HG03139 (cell line): Measurements from ENCODE around the gene DRAM1.
A peak's percentile ranks its signal among the peaks of the same experiment; 100 is the strongest.

Experiments used
- ATAC-seq: cut with Tn5 transposase; IDR thresholded peaks from one replicate; pipeline ENCODE4 v1.9.1; 2021; ENCODE audit not compliant: unreplicated experiment

The DRAM1 gene

GRCh38 chr12:101939306-101939705 is 61.9 kb downstream of the DRAM1 start:
- no peak for ATAC-seq

- peak; percentile 33 for ATAC-seq
Measured at GRCh38 chr12:101939856-101940265, 62.5 kb downstream of the DRAM1 start.

GRCh38 chr12:101940400-101940950 is 63.1 kb downstream of the DRAM1 start:
- ATAC-seq, result no peak

GRCh38 chr12:101941306-101942249 is 64.2 kb downstream of the DRAM1 start:
- peak; percentile 76 for ATAC-seq

GRCh38 chr12:101942250-101942605 is 64.8 kb downstream of the DRAM1 start:
- ATAC-seq, result no peak

- ATAC-seq, result no peak
Measured at GRCh38 chr12:101945369-101946232, 68.2 kb downstream of the DRAM1 start.

GRCh38 chr12:101946233-101946611 is 68.8 kb downstream of the DRAM1 start:
- ATAC-seq, result no peak

- no peak for ATAC-seq
Measured at GRCh38 chr12:101947316-101947715, 69.9 kb downstream of the DRAM1 start.

- no peak for ATAC-seq
Measured at GRCh38 chr12:101948365-101948764, 71.0 kb downstream of the DRAM1 start.

- ATAC-seq, result no peak
Measured at GRCh38 chr12:101951002-101951670, 73.8 kb downstream of the DRAM1 start.

GRCh38 chr12:101954113-101954512 is 76.7 kb downstream of the DRAM1 start:
- ATAC-seq, result no peak

GRCh38 chr12:101954676-101955075 is 77.3 kb downstream of the DRAM1 start:
- no peak for ATAC-seq

GRCh38 chr12:101957252-101957959 is 80.0 kb downstream of the DRAM1 start:
- ATAC-seq, result no peak

- ATAC-seq, result no peak
Measured at GRCh38 chr12:101959607-101960006, 82.2 kb downstream of the DRAM1 start.

- no peak for ATAC-seq
Measured at GRCh38 chr12:101962486-101962885, 85.1 kb downstream of the DRAM1 start.

- no peak for ATAC-seq
Measured at GRCh38 chr12:101963697-101964096, 86.3 kb downstream of the DRAM1 start.

- no peak for ATAC-seq
Measured at GRCh38 chr12:101966496-101966895, 89.1 kb downstream of the DRAM1 start.

- ATAC-seq, result peak; percentile 63
Measured at GRCh38 chr12:101967506-101967905, 90.1 kb downstream of the DRAM1 start.

- no peak for ATAC-seq
Measured at GRCh38 chr12:101968770-101969169, 91.4 kb downstream of the DRAM1 start.
